ENCODE results near the gene GREM2.

Gene GREM2

GRCh38 chr1:240609527-240610060 lies 2.4 kb downstream of the GREM2 start:
- no peak for DNase-seq

DNA sequence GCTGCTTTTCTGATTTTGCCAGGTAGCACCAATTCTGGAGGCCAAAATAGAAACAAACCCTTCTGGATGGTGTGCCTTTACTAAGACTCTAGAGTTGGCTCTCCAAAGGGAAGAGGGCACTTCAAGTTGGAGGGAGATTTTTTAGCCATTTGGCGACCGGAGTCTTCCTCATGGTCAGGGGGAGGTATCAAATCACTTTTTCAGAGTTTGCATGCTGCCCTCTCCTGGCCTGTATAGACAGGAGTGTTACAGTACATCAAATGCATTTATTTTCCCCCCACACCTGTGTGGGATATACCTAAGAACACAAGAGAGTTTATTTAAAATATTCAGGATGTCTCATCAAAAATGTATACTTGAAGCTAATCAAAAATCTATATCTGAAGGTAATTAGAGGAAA lies 3.2 kb downstream of the GREM2 start:
- peak; percentile 8 for DNase-seq

- DNase-seq = no peak
Measured at GRCh38 chr1:240607006-240607405, 4.9 kb downstream of the GREM2 start.

DNA sequence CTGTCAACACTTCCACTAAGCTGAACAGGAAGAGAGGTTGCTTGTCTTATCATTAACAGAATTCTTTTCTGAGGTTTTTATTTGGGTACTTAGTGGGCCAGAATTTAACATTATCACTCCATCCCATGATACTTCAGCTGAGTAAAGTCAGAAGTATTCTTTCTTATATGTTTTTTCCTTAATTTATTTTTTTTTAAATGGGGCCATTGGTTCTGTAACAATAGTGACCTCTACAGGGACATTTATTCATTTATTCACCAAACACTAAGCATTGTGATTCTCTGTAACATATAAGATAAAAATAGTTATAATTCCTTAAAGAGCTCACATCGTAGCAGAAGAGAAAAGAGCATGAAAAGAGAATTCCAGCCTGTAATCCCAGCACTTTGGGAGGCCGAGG lies 9.8 kb downstream of the GREM2 start:
- no peak for DNase-seq

DNA sequence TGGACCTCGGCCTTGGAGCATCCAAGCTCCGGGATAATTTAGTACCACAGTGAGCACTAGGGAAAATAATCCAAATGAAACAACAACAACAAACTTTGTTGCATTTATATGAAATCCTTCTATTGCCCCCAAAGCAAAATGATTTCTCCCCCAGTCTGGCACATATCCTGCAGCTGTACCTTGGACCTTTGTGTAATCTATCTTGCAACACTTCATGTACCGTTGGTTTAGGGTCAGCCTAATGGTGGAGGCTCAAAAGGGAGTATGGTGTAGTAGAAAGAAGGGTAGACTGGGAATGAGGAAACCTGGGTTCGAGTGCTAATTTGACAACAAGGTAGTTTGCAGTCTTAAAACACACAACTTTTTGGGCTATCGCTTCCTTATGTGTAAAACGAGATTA lies 12.1 kb downstream of the GREM2 start:
- no peak for DNase-seq

GRCh38 chr1:240599299-240599698 lies 12.7 kb downstream of the GREM2 start:
- no peak for DNase-seq

DNA sequence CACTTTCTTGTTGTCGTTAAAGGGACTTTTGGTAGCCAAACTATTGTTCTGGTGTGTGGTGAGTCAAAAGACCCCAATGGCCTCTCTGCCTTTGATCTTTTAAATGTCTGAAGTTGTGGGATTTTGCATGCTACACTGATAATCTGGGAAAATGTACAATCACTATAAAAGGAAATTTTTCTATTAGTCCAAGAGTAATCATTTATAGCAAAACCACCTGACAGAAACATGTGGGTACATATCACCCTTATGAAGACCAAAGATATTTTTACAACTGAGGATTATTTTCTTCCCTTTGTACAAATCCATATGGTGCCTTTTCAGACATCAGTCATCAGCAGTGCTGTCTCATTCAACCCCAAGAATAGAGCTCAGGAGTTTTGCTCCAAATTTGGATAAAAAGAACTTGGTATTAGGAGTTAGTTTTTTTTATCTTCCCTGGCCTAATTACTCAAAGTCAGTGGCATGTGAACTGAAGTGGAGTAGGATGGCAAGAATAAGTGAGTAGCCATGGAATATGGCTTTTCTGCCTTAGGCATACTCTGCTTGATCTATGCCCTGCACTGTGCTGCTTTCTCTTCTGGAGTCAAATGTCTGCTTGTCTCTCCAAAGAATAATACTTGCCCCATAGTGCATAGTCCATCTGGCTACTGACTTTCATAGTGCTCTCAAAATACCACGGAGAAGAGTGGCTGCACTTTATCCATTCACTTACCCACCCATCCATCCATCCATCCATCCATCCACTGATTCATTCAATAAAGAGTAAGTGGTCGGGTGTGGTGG lies 13.5 kb downstream of the GREM2 start:
- DNase-seq = no peak

DNA sequence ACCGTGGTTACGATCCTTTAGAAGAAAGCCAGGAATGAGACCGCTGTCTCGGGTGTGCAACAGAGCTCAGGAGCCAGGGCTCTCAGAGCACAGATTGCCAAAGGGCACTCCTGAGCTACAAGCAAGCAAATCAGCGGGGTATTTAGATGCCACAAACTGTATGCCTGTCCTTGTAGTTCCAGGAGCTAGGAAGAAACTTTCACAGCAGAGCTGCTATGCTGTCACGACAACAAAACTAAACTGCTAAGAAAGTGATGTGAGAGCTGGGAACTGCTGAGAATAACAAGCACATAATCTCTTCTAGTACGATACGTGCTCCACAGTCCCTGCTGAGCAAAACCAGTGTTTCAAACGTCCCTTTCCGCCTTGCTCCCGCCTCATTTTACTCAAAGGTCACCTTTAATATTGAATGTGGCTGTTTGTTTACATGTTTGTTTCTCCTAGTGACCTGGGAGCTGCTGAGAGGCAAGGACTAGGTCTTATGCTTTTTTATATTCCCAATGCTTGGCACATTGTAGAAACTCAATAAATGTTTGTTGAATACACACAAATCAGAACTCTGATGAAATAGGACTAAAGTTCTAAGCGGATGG lies 14.7 kb downstream of the GREM2 start:
- no peak for DNase-seq

DNA sequence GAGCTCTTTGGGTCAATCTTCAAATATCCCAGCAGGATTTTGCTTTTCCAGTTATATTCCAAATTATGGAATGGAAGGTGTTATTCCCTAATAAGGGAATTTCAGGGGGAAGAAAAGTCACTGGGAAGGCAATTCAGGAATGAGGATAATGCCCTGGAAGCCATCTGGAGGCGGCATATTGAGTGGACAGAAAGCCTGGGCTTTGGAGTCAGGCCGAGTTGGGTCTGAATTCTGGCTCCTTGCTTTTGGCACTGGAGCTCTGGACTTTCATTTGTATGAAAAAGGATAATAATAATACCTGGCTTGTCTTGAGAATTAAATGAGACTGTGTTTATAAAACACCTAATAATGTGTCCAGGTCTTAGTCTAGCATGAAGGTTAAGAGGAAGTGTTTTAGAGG lies 16.5 kb downstream of the GREM2 start:
- DNase-seq = no peak

- no peak for DNase-seq
Measured at GRCh38 chr1:240591564-240591963, 20.4 kb downstream of the GREM2 start.

- no peak for DNase-seq
Measured at GRCh38 chr1:240591078-240591477, 20.9 kb downstream of the GREM2 start.

DNA sequence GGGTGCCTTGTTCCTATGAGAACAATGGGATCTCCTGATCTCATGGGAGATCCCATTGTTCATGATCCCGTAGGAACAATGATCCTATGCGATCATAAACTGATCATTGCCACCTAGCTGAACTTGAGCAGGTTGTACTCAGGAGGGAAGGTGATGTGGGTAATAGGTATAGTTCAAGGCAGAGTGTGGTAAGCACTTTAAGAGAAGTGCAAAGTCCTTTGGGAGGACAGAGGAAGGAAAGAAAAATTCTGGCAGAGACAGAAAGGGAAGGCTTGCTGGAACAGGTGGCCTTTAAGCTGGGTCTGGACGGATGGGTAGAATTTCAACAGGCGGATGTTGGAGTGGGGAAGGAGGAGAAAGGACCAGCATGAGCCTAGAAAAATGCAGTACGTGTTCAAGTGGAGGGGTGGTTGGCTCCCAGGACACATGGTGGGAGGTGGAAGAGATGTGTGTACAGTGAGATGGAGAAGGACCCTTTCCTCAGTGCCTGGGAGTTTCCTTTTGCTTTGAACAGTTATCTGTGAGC lies 22.3 kb downstream of the GREM2 start:
- DNase-seq = no peak

GRCh38 chr1:240586006-240586405 lies 25.9 kb downstream of the GREM2 start:
- DNase-seq = no peak

DNA sequence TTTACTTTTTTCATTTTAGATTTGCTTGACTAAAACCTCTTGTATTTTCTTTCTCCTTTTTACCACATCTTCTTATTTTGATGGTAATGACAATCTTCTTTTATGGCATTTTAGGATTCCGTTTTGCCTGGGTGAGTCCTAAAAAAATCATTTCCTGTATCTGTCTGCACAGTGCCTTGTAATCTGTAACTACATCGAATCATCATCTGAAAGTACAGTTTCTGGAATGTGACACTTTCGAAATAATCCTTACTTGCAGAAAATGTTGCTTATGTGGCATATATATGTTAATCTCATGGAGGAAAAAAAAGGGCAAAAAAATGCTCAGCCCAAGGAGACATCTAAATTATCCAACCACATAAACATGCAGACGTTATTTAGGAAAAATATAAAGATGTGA lies 29.0 kb downstream of the GREM2 start:
- DNase-seq = no peak

DNA sequence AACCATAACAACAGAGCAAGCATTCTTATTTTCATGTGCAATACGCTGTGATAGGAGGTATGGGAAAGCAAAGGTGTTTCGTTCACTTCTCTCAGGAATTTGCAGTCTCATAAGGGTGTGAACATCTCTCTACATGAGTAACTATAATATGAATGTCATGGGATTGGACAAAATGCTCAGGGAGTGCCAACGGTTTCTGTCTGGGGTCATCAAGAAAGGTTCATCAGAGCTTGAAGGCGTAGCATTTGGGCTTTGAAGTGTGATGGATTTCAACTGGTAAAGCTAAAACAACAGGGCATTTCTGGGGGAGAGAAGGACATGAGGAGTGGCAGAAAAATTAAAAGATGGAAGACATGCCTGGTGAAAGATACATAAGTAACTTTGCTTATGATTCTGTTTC lies 32.4 kb downstream of the GREM2 start:
- no peak for DNase-seq

DNA sequence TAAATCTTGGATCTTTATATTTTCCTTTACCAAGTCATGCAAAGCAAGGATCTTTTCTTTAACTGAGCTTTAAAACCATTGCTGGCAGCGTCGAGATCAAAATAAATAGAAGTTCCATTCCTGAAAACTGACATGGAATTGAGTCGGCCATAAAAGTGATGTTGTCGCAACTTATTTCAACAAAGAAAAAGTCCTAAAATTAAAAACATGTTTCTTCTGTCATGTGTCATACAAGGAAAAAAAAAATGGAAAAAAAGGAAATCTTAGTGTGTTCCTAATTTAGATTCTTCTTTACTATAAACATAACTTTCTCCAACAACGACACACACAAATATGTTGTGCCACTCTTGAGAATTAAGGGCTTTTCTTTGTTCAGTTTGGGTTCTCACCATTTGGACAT lies 34.9 kb downstream of the GREM2 start:
- DNase-seq = no peak

- peak; percentile 77 for DNase-seq
Measured at GRCh38 chr1:240575981-240576662, 35.8 kb downstream of the GREM2 start.

DNA sequence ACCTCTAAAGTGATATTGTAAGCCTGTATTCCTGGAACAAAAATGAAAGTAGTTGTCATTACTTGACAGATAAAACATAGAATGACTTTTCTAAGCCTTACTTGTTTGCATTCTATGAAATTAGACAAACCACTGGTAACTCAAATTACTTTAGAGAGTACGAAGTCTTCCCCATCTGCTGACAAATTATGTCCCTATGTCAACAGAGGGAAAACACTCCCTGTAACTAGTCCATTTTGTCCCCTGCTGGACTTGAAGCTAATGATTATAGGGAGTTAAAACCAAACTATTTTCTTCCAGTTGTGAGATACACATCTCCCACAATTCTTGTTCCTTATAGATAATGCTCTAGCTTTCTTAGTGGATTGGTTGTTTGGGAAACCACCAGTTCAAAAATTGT lies 39.6 kb downstream of the GREM2 start:
- no peak for DNase-seq

DNA sequence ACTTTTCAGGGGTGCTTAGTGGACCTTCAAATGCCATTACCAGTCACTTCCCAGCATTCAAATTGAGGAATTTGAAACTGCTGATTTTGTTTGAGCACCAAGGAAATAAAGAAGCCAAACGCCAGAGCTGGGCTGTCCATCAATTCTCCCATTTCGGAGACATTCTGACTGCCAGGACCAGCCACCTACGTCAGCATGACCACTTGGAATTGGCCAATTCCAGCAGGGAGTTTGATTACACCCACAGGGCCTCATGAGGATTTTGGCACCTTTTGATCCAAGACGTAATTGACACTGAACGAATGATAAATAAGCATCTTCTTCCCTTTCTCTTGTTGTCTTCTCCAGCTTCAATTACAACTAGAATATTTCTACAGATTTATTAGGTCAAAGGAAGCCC lies 40.2 kb downstream of the GREM2 start:
- DNase-seq = no peak

DNA sequence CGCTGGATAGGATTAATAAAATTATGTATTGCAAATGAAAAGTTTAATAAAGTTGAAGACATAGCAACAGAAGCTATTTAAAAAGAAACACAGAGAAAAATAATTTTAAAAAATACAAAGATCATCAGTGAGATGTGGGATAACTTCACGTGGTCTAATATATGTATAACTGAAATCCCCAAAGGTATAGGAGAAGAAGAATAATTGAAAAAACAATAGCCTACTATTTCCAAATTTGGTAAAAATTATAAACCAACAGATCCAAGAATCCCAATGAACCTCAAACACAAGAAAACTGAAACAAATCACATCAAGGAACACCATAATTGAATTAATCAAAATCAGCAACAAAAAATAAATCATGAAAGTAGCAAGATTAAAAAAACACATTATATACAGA lies 44.9 kb downstream of the GREM2 start:
- DNase-seq = no peak

DNA sequence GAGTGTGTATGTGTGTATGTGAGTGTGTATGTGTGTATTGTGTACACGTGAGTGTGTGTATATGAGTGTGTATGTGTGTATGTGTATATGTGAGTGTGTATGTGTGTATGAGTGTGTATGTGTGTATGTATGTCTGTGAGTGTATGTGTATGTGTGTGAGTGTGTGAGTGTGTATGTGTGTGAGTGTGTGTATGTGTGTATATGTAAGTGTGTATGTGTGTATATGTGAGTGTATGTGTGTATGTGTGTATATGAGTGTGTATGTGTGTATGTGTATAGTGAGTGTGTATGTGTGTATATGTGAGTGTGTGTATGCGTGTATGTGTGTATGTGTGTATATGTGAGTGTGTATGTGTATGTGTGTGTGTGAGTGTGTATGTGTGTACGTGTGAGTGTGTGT lies 49.2 kb downstream of the GREM2 start:
- no peak for DNase-seq

GRCh38 chr1:240562111-240562590 lies 49.8 kb downstream of the GREM2 start:
- DNase-seq = no peak

- DNase-seq = no peak
Measured at GRCh38 chr1:240559781-240560180, 52.2 kb downstream of the GREM2 start.

- DNase-seq = no peak
Measured at GRCh38 chr1:240555524-240555923, 56.4 kb downstream of the GREM2 start.

Data from activated CD4-positive, alpha-beta T cell treated with anti-CD3 and anti-CD28 coated beads, Interleukin-10, Interleukin-2, amounts not matched to agents 100 ng/mL and 50 ng/mL, durations not matched to agents 16 hours and 8 hours (primary cell).